Chondrocyte (in vitro differentiated cells): Measurements from ENCODE around the gene ZNF396. TPM values are rescaled to one million over a fixed set of nuclear protein-coding genes. Genes with fewer than 3 reads are reported as not detected.

Source experiments
- DNase-seq: peaks from one replicate; pipeline ENCODE4 v3.0.0; 2021; ENCODE audit warnings: mixed read lengths, low spot score
- H3K27ac Mint-ChIP-seq: one replicate; pipeline ENCODE4 v1.8.0; 2021; ENCODE audit warnings: mild to moderate bottlenecking, moderate library complexity, mixed read lengths; ENCODE audit not compliant: unreplicated experiment
- H3K27me3 Mint-ChIP-seq: 2 replicates; pipeline ENCODE4 v1.8.0; 2021; ENCODE audit warnings: low read depth, mixed read lengths
- H3K36me3 Mint-ChIP-seq: 2 replicates; pipeline ENCODE4 v1.8.0; 2021; ENCODE audit warnings: low read depth, mixed read lengths
- H3K4me1 Mint-ChIP-seq: 2 replicates; pipeline ENCODE4 v1.8.0; 2021; ENCODE audit warnings: low read depth, mild to moderate bottlenecking, mixed read lengths
- H3K4me3 Mint-ChIP-seq: one replicate; pipeline ENCODE4 v1.8.0; 2021; ENCODE audit warnings: mild to moderate bottlenecking, moderate library complexity, mixed read lengths; ENCODE audit not compliant: unreplicated experiment
- H3K9me3 Mint-ChIP-seq: 2 replicates; pipeline ENCODE4 v1.8.0; 2021; ENCODE audit warnings: low read depth, mixed read lengths
- CTCF ChIP-seq: fragments of 200-600 bp; sonication (generic); IDR thresholded peaks from 2 replicates; pipeline ENCODE4 v1.5.0; 2021; ENCODE audit warnings: antibody characterized with exemption, mild to moderate bottlenecking, moderate library complexity
- total RNA-seq: library from RNA; stranded (reverse); gene quantifications from 3 replicates; pipeline ENCODE4 v1.2.1, GENCODE V29; 2021

ZNF396 gene
- total RNA-seq, 1 donor from 2014 or later, result 1.5 TPM

DNA sequence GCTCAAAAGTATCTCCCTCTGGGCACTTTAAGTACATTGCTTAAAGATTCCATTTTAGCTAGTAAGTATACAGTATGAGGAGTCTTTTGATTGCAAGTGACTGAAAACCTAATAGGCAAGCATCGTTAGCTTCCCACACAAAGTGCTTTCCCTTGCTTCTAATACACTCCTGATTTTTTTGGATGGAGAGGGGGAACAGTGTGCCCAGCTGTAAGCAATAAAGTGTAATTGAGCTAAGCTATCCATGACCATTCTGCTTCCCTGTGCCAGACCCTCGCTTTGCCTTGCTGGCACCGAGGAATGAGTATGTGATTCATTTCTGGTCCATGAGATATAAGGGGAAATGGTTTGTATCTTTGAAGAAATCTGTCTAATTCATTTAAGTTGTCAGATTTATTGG, 29.1 kb downstream of the ZNF396 start:
- no peak for TF ChIP-seq CTCF
- Mint-ChIP-seq H3K4me3 (no peak overlapping the region), H3K9me3 (peaks cover 5% of the 10 kb centered on the region), H3K36me3 (no peaks in the 10 kb centered on the region), H3K4me1 (peaks cover 19% of the 10 kb centered on the region), H3K27ac (no peak overlapping the region), H3K27me3 (no peaks in the 10 kb centered on the region)
- no peak for DNase-seq

DNA sequence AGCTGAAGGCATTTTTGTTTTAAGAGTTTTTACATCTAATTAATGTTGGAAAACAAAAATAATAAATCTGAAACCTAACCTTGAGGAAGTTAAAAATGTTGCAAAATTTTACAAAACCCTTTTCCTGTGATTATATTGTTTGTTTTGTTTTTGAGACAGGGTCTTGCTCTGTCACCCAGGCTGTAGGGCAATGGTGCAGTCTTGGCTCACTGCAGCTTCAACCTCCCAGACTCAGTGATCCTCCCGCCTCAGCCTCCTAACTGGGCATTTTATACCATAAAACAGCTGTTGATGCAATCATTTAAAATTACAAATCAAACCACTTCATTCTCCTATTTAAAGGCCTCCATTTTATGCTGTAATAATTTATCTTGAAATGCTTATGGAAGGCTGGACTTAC, 31.2 kb downstream of the ZNF396 start:
- Mint-ChIP-seq H3K27me3 (no peaks in the 10 kb centered on the region), H3K4me1 (peaks cover 31% of the 10 kb centered on the region), H3K4me3 (peak overlapping the region; percentile 25), H3K9me3 (no peaks in the 10 kb centered on the region), H3K36me3 (no peaks in the 10 kb centered on the region), H3K27ac (no peak overlapping the region)
- TF ChIP-seq CTCF, result no peak
- no peak for DNase-seq

GRCh38 chr18:35345460-35345921, 31.6 kb downstream of the ZNF396 start:
- peak overlapping the region; percentile 96 for H3K4me3 Mint-ChIP-seq
- H3K4me1 Mint-ChIP-seq, result peaks cover 31% of the 10 kb centered on the region
- no peaks in the 10 kb centered on the region for H3K36me3 Mint-ChIP-seq
- H3K27ac Mint-ChIP-seq, result no peak overlapping the region
- no peaks in the 10 kb centered on the region for H3K9me3 Mint-ChIP-seq
- H3K27me3 Mint-ChIP-seq, result no peaks in the 10 kb centered on the region
- no peak for TF ChIP-seq CTCF
- DNase-seq, result no peak

GRCh38 chr18:35344736-35345459, 32.2 kb downstream of the ZNF396 start:
- no peak for DNase-seq
- Mint-ChIP-seq H3K4me1 (peaks cover 31% of the 10 kb centered on the region), H3K27ac (peak overlapping the region; percentile 98), H3K36me3 (peaks cover 4% of the 10 kb centered on the region), H3K27me3 (no peaks in the 10 kb centered on the region), H3K9me3 (no peaks in the 10 kb centered on the region), H3K4me3 (peak overlapping the region; percentile 96)
- no peak for TF ChIP-seq CTCF

- Mint-ChIP-seq H3K4me1 (peaks cover 31% of the 10 kb centered on the region), H3K4me3 (peak within 1 kb of the TSS; percentile 96), H3K9me3 (no peaks in the 10 kb centered on the region), H3K36me3 (peaks cover 12% of the 10 kb centered on the region), H3K27ac (peak within 1 kb of the TSS; percentile 98), H3K27me3 (no peaks in the 10 kb centered on the region)
- DNase-seq, result peak; percentile 97
- peak; percentile 8 for TF ChIP-seq CTCF
These were observed 33.0 kb downstream of the ZNF396 start, which contains the start of gene ZNF24 for GRCh38 chr18:35343936-35344735. Gene ZNF24, minus strand, starts transcription at chr18:35344420. Its CDS starts 3,770 bp downstream, at chr18:35340650.
